Erythroblast (primary cell): Measurements from ENCODE around the gene DRC3.

Experiments used
- GATA1 ChIP-seq: IDR thresholded peaks from 2 replicates; pipeline ENCODE4 v1.6.1; 2011; ENCODE audit warnings: low read depth, mild to moderate bottlenecking, control low read depth, low read length, moderate library complexity
- POLR2A ChIP-seq: IDR thresholded peaks from 2 replicates; pipeline ENCODE4 v1.6.1; 2011; ENCODE audit warnings: mild to moderate bottlenecking, low read length

- TF ChIP-seq POLR2A (no peak), GATA1 (no peak)
Observed at GRCh38 chr17:17950806-17951205, 21.9 kb upstream of the DRC3 start.
